Panc1 (cell line): ENCODE results near the gene ASB12.

Source experiments
- SIN3A ChIP-seq: IDR thresholded peaks from 2 replicates; pipeline ENCODE4 v1.6.1; 2012; ENCODE audit warnings: low read depth, mild to moderate bottlenecking, low read length, moderate library complexity, borderline replicate concordance; ENCODE audit not compliant: insufficient read depth
- TF ChIP-seq, protein P1 (sequence below): fragments of 450-650 bp; IDR thresholded peaks from 2 replicates; pipeline ENCODE4 v1.5.1; 2017; ENCODE audit warnings: mild to moderate bottlenecking
- TF ChIP-seq, protein P2 (sequence below), 2 experiments: IDR thresholded peaks; 2 replicates each; pipeline ENCODE4 v1.6.1; 2011 to 2012; ENCODE audit warnings: low read depth in 2 of 2, control low read depth in 1 of 2, low read length in 1 of 2, mild to moderate bottlenecking in 1 of 2, moderate library complexity in 1 of 2; ENCODE audit not compliant: insufficient read depth in 1 of 2

DNA sequence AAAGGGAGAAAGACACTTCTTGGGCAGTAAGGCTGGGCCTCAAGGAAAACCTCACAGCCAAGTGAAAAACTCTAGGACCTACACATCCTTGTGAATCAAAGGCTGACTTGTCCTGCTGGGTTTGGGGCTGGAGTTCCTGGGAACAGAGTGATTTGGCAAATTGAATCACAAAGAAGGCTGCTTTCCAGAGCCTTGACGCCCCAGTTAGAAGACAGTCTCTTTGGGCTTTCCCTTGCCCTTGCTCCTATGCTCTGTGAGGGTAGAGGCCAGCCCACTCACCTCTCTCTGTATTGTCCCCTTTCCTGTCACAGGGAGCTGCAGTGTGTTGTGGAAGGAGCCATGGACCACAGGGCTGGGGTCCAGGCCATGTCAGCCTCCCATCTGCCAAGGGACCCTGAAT is 34.5 kb downstream of the ASB12 start:
- TF ChIP-seq, protein P1, sequence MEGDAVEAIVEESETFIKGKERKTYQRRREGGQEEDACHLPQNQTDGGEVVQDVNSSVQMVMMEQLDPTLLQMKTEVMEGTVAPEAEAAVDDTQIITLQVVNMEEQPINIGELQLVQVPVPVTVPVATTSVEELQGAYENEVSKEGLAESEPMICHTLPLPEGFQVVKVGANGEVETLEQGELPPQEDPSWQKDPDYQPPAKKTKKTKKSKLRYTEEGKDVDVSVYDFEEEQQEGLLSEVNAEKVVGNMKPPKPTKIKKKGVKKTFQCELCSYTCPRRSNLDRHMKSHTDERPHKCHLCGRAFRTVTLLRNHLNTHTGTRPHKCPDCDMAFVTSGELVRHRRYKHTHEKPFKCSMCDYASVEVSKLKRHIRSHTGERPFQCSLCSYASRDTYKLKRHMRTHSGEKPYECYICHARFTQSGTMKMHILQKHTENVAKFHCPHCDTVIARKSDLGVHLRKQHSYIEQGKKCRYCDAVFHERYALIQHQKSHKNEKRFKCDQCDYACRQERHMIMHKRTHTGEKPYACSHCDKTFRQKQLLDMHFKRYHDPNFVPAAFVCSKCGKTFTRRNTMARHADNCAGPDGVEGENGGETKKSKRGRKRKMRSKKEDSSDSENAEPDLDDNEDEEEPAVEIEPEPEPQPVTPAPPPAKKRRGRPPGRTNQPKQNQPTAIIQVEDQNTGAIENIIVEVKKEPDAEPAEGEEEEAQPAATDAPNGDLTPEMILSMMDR: no peak
- TF ChIP-seq, protein P2, sequence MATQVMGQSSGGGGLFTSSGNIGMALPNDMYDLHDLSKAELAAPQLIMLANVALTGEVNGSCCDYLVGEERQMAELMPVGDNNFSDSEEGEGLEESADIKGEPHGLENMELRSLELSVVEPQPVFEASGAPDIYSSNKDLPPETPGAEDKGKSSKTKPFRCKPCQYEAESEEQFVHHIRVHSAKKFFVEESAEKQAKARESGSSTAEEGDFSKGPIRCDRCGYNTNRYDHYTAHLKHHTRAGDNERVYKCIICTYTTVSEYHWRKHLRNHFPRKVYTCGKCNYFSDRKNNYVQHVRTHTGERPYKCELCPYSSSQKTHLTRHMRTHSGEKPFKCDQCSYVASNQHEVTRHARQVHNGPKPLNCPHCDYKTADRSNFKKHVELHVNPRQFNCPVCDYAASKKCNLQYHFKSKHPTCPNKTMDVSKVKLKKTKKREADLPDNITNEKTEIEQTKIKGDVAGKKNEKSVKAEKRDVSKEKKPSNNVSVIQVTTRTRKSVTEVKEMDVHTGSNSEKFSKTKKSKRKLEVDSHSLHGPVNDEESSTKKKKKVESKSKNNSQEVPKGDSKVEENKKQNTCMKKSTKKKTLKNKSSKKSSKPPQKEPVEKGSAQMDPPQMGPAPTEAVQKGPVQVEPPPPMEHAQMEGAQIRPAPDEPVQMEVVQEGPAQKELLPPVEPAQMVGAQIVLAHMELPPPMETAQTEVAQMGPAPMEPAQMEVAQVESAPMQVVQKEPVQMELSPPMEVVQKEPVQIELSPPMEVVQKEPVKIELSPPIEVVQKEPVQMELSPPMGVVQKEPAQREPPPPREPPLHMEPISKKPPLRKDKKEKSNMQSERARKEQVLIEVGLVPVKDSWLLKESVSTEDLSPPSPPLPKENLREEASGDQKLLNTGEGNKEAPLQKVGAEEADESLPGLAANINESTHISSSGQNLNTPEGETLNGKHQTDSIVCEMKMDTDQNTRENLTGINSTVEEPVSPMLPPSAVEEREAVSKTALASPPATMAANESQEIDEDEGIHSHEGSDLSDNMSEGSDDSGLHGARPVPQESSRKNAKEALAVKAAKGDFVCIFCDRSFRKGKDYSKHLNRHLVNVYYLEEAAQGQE (IDR thresholded peaks at IDR 0.05; ENCODE audit: insufficient read depth in 1 of 2, low read depth in 2 of 2, low read length in 1 of 2): no peak
- TF ChIP-seq SIN3A: no peak
